HCEC 1CT (cell line): ENCODE measurements around the gene PIK3IP1.
A peak's percentile ranks its signal among the peaks of the same experiment; 100 is the strongest.

ENCODE experiments used
- DNase-seq: peaks from one replicate; pipeline ENCODE4 v3.0.0-alpha.2; 2017

PIK3IP1 gene

DNA sequence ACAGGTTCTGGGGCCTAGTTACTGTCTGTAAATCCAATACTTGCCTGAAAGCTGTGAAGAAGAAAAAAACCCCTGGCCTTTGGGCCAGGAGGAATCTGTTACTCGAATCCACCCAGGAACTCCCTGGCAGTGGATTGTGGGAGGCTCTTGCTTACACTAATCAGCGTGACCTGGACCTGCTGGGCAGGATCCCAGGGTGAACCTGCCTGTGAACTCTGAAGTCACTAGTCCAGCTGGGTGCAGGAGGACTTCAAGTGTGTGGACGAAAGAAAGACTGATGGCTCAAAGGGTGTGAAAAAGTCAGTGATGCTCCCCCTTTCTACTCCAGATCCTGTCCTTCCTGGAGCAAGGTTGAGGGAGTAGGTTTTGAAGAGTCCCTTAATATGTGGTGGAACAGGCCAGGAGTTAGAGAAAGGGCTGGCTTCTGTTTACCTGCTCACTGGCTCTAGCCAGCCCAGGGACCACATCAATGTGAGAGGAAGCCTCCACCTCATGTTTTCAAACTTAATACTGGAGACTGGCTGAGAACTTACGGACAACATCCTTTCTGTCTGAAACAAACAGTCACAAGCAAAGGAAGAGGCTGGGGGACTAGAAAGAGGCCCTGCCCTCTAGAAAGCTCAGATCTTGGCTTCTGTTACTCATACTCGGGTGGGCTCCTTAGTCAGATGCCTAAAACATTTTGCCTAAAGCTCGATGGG is 13.5 kb downstream of the PIK3IP1 start:
- no peak for DNase-seq

DNA sequence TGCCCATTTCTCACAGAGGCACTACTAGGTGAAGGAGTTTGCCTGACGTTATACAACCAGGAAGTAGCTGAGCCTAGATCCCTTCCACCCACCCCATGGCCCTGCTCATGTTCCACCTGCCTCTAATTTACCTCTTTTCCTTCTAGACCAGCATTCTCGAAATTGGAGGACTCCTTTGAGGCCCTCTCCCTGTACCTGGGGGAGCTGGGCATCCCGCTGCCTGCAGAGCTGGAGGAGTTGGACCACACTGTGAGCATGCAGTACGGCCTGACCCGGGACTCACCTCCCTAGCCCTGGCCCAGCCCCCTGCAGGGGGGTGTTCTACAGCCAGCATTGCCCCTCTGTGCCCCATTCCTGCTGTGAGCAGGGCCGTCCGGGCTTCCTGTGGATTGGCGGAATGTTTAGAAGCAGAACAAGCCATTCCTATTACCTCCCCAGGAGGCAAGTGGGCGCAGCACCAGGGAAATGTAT is 14.1 kb downstream of the PIK3IP1 start:
- no peak for DNase-seq

DNA sequence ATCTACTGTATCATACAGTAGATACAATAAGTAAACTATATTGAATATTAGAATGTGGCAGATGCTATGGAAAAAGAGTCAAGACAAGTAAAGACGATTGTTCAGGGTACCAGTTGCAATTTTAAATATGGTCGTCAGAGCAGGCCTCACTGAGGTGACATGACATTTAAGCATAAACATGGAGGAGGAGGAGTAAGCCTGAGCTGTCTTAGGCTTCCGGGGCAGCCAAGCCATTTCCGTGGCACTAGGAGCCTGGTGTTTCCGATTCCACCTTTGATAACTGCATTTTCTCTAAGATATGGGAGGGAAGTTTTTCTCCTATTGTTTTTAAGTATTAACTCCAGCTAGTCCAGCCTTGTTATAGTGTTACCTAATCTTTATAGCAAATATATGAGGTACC is 14.5 kb downstream of the PIK3IP1 start:
- DNase-seq = no peak

DNA sequence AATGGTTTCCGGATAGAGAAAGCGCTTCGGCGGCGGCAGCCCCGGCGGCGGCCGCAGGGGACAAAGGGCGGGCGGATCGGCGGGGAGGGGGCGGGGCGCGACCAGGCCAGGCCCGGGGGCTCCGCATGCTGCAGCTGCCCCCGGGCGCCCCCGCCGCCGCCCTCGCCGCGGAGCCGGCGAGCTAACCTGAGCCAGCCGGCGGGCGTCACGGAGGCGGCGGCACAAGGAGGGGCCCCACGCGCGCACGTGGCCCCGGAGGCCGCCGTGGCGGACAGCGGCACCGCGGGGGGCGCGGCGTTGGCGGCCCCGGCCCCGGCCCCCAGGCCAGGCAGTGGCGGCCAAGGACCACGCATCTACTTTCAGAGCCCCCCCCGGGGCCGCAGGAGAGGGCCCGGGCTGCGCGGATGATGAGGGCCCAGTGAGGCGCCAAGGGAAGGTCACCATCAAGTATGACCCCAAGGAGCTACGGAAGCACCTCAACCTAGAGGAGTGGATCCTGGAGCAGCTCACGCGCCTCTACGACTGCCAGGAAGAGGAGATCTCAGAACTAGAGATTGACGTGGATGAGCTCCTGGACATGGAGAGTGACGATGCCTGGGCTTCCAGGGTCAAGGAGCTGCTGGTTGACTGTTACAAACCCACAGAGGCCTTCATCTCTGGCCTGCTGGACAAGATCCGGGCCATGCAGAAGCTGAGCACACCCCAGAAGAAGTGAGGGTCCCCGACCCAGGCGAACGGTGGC is 15.7 kb downstream of the PIK3IP1 start:
- DNase-seq = no peak

DNA sequence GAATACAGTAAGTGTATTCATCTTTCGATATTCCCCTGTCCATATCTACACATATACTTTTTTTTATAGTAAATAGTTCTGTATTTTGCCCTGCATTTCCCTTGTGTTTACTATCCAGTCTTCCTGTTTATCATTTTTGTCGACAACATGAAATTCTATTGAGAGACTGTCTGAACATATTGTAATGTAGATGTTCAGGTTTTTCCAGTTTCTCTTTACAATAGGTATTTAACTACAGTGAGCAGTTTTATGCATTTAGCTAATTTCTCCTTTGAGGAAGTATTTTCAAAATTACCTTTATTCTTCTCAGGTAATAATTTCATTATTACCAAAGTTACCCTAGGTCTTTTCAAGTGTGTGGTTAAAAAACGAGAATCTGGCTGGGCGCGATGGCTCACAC is 16.7 kb downstream of the PIK3IP1 start:
- no peak for DNase-seq

DNA sequence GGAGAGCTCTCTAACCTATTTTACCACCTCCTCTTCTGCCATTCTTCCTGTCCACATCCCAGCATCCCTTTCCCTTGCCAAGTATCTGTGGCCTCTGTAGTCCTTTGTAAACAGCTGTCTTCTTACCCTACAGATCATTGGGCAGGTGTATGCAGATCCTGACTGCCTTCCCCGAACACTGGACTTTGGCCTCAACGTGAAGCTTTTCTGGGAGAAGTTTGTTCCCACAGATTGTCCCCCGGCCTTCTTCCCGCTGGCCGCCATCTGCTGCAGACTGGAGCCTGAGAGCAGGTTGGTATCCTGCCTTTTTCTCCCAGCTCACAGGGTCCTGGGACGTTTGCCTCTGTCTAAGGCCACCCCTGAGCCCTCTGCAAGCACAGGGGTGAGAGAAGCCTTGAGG is 17.3 kb downstream of the PIK3IP1 start:
- no peak for DNase-seq

DNA sequence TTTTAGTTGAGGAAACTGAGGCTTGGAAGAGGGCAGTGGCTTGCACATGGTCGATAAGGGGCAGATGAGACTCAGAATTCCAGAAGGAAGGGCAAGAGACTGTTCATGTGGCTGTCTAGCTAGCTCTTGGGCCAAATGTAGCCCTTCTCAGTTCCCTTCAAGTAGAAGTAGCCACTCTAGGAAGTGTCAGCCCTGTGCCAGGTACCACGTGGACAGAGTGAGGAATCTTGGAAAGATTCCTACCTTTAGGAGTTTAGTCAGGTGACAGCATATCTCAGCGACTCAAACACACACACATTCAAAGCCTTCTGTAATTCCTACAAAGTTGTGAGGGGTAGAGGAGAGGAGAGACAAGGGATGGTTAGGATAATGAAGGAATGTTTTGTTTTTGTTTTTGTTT is 18.3 kb downstream of the PIK3IP1 start:
- DNase-seq = no peak

DNA sequence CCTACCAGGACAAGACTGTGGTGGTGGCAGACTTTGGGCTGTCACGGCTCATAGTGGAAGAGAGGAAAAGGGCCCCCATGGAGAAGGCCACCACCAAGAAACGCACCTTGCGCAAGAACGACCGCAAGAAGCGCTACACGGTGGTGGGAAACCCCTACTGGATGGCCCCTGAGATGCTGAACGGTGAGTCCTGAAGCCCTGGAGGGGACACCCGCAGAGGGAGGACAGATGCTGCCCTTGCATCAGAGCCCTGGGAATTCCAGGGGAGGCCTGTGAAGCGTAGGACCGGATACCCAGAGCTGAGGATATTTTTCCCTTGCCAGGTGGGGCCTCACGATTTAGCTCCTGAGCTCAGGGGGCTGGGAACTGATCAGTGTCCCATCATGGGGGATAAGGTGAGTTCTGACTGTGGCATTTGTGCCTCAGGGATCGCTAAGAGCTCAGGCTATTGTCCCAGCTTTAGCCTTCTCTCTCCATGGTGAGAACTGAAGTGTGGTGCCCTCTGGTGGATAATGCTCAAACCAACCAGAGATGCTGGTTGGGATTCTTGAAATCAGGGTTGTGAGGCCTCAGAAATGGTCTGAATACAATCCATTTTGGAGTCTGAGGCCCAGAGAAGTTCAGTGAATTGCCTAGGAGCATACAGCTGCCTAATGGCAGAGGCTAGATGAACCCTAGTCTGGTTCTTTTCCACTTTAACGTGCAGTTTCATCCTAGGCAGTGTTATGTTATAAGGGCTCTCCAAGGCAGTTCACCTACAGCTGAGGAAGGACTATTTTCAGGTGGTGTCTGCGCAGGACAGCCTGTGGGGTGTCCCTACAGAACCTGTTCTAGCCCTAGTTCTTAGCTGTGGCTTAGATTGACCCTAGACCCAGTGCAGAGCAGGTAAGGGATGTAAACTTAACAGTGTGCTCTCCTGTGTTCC is 19.5 kb downstream of the PIK3IP1 start:
- peak; percentile 50 for DNase-seq

DNA sequence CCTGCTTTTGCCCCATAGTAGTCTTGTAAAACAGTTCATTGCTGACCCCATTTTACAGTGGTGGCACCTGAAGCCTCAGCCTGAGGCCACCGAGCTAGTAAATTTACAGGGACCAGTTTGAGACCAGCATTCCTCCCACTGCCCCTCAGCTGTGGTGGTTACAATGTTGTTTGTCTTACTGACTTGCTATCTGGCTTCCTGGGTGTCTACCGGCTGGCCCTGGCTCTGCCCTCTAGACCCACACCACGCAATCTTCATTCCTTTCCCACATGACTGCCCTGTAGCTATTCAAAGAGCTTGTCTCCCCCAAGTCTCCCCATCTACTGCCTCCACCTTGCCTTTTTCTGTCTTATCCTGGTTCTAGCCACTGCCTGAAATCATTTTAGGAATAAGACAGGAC is 20.8 kb downstream of the PIK3IP1 start:
- no peak for DNase-seq

DNA sequence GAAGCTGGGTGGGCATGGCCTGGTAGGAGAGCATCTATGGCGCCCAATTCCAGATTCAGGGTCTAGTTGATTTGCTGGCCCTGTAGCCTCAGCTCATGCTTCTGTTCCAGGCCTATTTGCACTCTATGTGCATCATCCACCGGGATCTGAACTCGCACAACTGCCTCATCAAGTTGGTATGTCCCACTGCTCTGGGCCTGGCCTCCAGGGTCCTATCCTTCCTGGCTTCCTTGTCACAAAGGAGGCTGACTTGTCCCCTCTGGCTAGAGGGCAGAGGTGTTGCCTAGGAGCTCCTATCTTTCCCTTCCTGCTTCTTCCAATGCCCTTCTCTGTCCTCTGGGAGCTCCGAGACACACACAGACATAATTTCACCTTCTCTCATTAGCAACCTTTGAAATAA is 21.3 kb downstream of the PIK3IP1 start:
- DNase-seq = no peak

DNA sequence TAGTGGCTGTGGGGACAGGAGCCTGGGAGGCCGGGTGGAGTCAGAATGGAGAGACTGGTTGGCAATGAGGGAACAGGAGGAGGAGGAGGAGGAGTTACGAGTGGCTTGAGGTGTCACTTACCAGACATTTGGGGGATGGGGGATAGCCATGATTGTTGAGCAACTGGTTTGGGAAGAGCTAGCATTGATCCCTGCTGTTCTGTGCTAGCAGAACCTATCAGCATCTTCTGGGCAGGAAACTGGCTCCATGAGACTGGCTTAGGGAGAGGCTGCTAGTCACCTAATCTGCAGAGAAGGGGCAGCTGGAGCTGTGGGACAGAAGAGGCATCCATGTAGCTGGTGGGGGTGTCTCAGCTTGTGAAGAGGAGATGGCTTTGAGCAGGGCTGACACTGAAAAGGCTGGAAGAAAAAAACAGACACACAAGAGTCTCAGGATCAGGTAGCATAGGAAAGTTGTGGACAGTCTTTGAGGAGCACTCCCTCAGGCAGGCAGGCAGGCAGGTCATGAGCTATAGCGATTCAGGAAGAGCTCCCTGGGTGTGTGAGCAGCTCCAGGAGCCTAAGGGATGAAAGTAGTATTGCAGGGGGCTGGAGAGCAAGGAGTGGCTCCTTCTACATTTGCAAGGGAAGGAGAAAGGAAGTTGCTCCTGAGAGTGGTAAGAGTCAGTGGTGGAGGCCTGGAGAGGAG is 22.3 kb downstream of the PIK3IP1 start:
- DNase-seq = no peak

DNA sequence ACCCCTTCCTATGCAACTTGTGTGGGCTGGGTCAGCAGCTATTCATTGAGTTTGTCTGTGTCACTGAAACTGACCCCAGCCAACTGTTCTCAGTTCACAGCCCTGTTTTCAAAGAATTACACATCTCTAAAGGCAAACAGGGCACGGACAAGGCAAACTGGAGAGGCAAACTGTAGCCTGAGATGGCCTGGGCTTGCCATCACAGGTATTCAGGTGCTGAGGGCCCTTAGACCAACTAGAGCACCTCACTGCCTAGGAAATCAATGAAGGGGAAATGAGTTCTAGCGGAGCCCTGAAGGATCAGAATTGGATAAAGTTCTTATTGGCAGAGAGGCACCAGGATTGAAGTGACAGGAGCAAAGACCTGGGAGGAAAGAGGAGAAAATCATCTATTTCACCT is 24.0 kb downstream of the PIK3IP1 start:
- no peak for DNase-seq

DNA sequence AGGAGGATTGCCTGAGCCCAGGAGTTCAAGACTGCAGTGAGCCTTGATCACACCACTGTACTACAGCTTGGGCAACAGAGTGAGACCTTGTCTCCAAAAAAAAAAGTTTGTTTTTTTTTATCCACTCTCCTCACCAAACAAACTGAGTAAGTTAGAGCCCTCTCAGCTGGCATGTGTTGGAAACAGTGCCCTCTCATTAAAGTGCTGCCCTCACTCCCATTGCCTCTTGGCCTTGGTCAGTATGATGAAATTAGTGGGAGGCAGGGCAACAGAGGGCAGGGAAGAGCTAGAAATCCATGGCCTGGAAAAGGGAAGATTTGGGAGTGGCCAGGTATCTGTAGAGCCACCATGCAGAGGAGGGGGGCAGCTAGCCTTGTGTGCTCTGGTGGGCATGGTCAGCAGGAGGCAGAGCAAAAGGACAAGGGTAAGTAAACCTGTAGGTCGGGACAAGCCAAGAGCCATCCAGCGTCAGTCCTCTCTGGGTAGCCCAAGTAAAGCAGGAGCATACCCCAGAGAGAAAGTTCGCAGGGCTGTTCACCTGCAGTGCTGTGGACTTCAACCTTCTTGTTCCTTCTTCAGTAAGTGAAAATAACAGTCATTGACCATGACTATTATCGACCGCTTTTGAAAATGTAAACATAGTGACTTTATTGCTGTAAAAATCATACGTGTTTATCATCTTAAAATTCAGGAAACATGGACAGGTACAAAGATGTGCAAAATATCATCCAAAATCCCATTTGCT is 28.2 kb downstream of the PIK3IP1 start:
- DNase-seq = no peak

DNA sequence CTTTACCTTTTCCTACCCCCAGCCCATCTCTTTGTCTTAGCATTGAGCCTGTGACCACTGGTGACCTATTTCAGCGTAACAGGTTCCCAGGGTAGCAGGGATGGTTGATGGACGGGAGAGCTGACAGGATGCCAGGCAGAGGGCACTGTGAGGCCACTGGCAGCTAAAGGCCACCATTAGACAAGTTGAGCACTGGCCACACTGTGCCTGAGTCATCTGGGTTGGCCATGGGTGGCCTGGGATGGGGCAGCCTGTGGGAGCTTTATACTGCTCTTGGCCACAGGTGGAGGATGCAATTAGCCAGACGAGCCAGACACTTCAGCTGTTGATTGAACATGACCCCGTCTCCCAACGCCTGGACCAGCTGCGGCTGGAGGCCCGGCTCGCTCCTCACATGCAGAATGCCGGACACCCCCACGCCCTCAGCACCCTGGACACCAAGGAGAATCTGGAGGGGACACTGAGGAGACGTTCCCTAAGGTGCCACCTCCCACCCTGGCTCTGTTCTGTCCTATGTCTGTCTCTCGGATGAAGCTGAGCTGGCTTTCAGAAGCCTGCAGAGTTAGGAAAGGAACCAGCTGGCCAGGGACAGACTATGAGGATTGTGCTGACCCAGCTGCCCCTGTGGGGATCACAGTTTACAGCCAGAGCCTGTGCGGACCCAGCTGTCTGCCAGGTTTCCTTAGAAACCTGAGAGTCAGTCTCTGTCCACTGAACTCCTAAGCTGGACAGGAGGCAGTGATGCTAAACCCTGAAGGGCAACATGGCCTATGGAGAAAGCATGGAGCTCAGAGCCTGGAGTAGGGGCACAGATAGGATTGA is 29.8 kb downstream of the PIK3IP1 start:
- DNase-seq = no peak

DNA sequence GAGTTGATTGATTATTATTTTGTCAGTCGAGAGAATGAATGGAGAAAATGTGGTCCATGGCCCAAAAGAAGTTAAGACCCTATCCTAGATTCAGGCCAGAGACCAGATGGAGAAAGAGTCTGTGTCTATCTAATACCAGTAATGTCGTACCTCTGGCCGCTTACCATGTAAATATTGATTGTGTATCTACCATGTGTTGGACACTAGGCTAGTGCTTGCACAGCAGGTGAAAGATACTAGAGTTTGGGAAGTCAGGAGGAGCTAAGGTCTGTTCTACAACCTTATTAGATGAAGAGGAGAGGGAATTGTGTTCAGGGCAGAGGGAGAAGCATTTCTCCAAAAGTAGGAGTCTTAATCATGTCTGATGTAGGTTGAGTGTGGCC is 31.8 kb downstream of the PIK3IP1 start:
- no peak for DNase-seq

DNA sequence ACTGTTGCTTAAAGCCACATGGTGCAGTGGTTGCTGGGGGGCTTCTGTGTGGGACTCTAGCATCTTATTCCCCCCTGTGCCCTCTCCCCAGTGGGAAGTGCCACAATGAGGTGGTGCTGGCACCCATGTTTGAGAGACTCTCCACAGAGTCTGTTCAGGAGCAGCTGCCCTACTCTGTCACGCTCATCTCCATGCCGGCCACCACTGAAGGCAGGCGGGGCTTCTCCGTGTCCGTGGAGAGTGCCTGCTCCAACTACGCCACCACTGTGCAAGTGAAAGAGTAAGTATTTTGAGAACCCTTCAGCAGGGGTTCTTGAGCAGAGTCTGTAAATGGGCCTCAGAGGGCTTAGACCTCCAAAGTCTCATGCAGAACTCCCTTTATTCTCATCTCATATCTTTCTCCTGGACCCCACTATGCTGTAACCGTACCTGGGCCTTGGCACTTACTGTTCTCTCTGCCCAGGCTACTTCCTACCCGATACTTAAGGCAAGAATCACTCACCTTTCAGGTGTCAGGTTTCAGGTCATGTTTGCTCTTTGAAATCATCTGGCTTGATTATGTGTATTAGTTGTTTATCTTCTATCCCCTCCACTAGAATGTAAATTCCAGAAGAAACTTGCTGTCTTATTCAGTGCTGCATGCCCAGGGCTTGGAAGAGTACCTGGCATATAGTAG is 32.4 kb downstream of the PIK3IP1 start:
- DNase-seq = no peak

DNA sequence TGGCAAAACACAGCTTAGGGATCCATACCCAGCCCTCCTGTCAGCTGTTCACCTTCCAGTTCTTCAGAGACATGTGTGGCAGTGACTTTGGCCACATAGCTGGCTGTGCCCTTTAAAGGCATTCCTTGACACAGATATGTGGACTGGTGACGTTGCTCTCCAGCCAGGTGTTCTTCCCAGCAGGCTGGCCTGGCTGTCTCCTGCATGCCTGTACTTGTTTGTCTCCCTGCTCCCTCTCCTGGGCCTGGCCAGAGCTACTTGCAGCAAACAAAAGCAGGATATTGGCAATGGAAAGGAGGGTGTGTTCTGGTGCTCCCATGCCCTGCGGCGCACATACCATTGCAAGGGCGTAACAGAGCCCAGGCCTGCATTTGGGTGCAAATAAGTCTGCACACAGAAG is 38.3 kb downstream of the PIK3IP1 start:
- no peak for DNase-seq

DNA sequence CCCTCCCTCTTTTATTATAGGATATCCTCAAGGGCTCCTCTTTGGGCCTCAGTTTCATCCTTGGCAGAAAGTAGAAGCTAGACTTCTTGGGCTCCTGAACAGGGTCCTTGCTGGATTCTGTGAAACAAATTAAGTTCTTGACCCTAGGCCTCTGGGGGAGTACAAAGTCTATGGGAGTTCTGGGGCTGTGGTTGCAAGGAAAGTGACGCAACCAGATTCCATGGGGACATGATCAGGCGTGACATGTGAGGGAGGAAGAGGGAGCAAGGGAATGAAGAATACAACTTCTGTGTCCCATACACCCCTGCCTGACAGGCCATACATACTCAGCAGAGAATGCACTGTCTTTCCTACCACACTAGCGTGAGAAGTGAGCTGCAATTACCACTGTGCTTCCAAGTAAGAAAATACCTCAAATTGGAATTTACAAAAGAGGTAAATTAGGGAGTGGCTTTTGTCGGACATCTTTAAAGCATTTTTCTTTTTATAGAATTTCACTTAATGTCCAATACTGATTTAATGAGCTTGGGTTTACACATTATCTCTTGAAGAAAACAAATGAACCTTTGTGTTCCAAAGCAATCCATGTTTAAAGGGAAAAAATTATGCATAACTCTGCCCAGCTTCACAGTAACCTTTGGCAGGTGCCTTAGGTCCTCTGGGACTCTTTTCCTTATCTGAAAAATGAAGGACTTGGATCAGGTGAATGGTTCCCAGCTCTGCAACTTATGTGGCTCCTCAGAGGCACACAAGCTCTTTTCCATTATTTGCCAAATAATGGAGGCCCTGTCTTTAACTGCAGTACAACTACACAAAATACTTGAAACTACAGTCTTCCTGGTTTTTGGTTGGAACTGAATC is 41.3 kb downstream of the PIK3IP1 start:
- DNase-seq = no peak
